ENCODE results near the gene EMP2.
"Not testable (repeated sequence)": the region's sequence is repeated elsewhere in the genome, so short reads cannot be mapped to it uniquely, and the experiment has no call there.

Gene EMP2

GRCh38 chr16:10561001-10561400, 19.4 kb downstream of the EMP2 start:
- Histone ChIP-seq H3K4me2 (ENCODE audit: low read length) (no peak overlapping the region), H3K4me1 (ENCODE audit: control insufficient read depth, low read length) (no peaks in the 10 kb centered on the region), H3K4me3 (ENCODE audit: low read length) (no peak overlapping the region), H3K79me2 (ENCODE audit: control insufficient read depth, low read length) (no peaks in the 10 kb centered on the region), H3K9me3 (ENCODE audit: control insufficient read depth, insufficient read depth, low read length) (no peaks in the 10 kb centered on the region), H3K36me3 (ENCODE audit: control insufficient read depth, low read length) (no peaks in the 10 kb centered on the region), H3F3A (ENCODE audit: control insufficient read depth, insufficient read depth) (no peaks in the 10 kb centered on the region), H3K27ac (ENCODE audit: low read depth, low read length) (no peak overlapping the region), H3K27me3 (ENCODE audit: control insufficient read depth, low read length) (no peaks in the 10 kb centered on the region; the same call in none of the 2 replicates), H4K20me1 (ENCODE audit: control insufficient read depth, insufficient read depth, low read depth, low read length) (no peaks in the 10 kb centered on the region), H3K9me2 (replicated peaks; ENCODE audit: control insufficient read depth, low read length) (no peaks in the 10 kb centered on the region)
- TF ChIP-seq CTCF (IDR thresholded peaks at IDR 0.05; ENCODE audit: low read depth, low read length, poor library complexity, severe bottlenecking) = no peak
- no peak for TF ChIP-seq EZH2phosphoT487 (IDR thresholded peaks at IDR 0.05; ENCODE audit: borderline replicate concordance, low read length)

GRCh38 chr16:10559792-10560191, 20.6 kb downstream of the EMP2 start:
- H3K79me2 ChIP-seq (ENCODE audit: control insufficient read depth, low read length); H3K4me3 ChIP-seq (ENCODE audit: low read length); H4K20me1 ChIP-seq (ENCODE audit: control insufficient read depth, insufficient read depth, low read depth, low read length); H3F3A ChIP-seq (ENCODE audit: control insufficient read depth, insufficient read depth); H3K27me3 ChIP-seq (ENCODE audit: control insufficient read depth, low read length); H3K4me1 ChIP-seq (ENCODE audit: control insufficient read depth, low read length); H3K27ac ChIP-seq (ENCODE audit: low read depth, low read length); H3K36me3 ChIP-seq (ENCODE audit: control insufficient read depth, low read length); H3K9me2 ChIP-seq (replicated peaks; ENCODE audit: control insufficient read depth, low read length); H3K4me2 ChIP-seq (ENCODE audit: low read length); H3K9me3 ChIP-seq (ENCODE audit: control insufficient read depth, insufficient read depth, low read length): not testable (repeated sequence)

- no peak overlapping the region for H3K27ac ChIP-seq (ENCODE audit: low read depth, low read length)
- no peaks in the 10 kb centered on the region for H3F3A ChIP-seq (ENCODE audit: control insufficient read depth, insufficient read depth)
- no peaks in the 10 kb centered on the region for H3K79me2 ChIP-seq (ENCODE audit: control insufficient read depth, low read length)
- no peak overlapping the region for H3K4me3 ChIP-seq (ENCODE audit: low read length)
- no peaks in the 10 kb centered on the region for H3K36me3 ChIP-seq (ENCODE audit: control insufficient read depth, low read length)
- TF ChIP-seq CTCF (IDR thresholded peaks at IDR 0.05; ENCODE audit: low read depth, low read length, poor library complexity, severe bottlenecking) (no peak), EZH2phosphoT487 (IDR thresholded peaks at IDR 0.05; ENCODE audit: borderline replicate concordance, low read length) (no peak)
- no peaks in the 10 kb centered on the region for H4K20me1 ChIP-seq (ENCODE audit: control insufficient read depth, insufficient read depth, low read depth, low read length)
- no peak overlapping the region for H3K4me2 ChIP-seq (ENCODE audit: low read length)
- H3K9me2 ChIP-seq (replicated peaks; ENCODE audit: control insufficient read depth, low read length) = no peaks in the 10 kb centered on the region
- H3K4me1 ChIP-seq (ENCODE audit: control insufficient read depth, low read length) = no peaks in the 10 kb centered on the region
- H3K27me3 ChIP-seq (ENCODE audit: control insufficient read depth, low read length) = no peaks in the 10 kb centered on the region; the same call in 1 of the 2 replicates
- no peaks in the 10 kb centered on the region for H3K9me3 ChIP-seq (ENCODE audit: control insufficient read depth, insufficient read depth, low read length)
Measured at GRCh38 chr16:10558746-10559641, 21.4 kb downstream of the EMP2 start.

- TF ChIP-seq CTCF (IDR thresholded peaks at IDR 0.05; ENCODE audit: low read depth, low read length, poor library complexity, severe bottlenecking) = no peak
- Histone ChIP-seq H3F3A (ENCODE audit: control insufficient read depth, insufficient read depth) (no peaks in the 10 kb centered on the region), H3K4me1 (ENCODE audit: control insufficient read depth, low read length) (peaks cover 4% of the 10 kb centered on the region), H3K9me2 (replicated peaks; ENCODE audit: control insufficient read depth, low read length) (no peaks in the 10 kb centered on the region), H3K27me3 (ENCODE audit: control insufficient read depth, low read length) (no peaks in the 10 kb centered on the region; the same call in 1 of the 2 replicates), H3K4me2 (ENCODE audit: low read length) (no peak overlapping the region), H3K4me3 (ENCODE audit: low read length) (no peak overlapping the region), H3K27ac (ENCODE audit: low read depth, low read length) (no peak overlapping the region), H4K20me1 (ENCODE audit: control insufficient read depth, insufficient read depth, low read depth, low read length) (no peaks in the 10 kb centered on the region), H3K36me3 (ENCODE audit: control insufficient read depth, low read length) (no peaks in the 10 kb centered on the region), H3K9me3 (ENCODE audit: control insufficient read depth, insufficient read depth, low read length) (no peaks in the 10 kb centered on the region), H3K79me2 (ENCODE audit: control insufficient read depth, low read length) (no peaks in the 10 kb centered on the region)
Measured at GRCh38 chr16:10558305-10558704, 22.1 kb downstream of the EMP2 start.
